SK-N-SH (cell line): ENCODE results near the gene ELMO1. TPM values are rescaled to one million over a fixed set of nuclear protein-coding genes. Genes with fewer than 3 reads are reported as not detected.

Experiments used
- polyA plus RNA-seq, 3 experiments: library from polyadenylated mRNA; depleted of rRNA; stranded (reverse); fragments of >200 nt; gene quantifications; 2 replicates each; pipeline ENCODE4 v1.2.3, GENCODE V29; 2012
- small RNA-seq, 7 experiments: library from RNA; depleted of rRNA; stranded (forward); fragments of <200 nt; gene quantifications; one replicate each; pipeline ENCODE3, GENCODE V24; 2012

The ELMO1 gene
- polyA plus RNA-seq, 1 of the 3 experiments (the other 2 are of a cell fraction): 0.64 TPM

Small RNA genes within 50 kb of the gene (small RNA-seq; reads per million reads assigned to genes)
- gene MIR1200 (0 reads per million in 7 experiments), gene RF00019 (0 reads per million in 7 experiments), gene RF00432 (0 to 1.0 (median 0) reads per million in 7 experiments), gene RNU6-565P (0 reads per million in 7 experiments)

Other genes starting within 250 kb of the ELMO1 start
- not detected in 2 replicates for gene GPR141, start 234.9 kb upstream of the ELMO1 start, polyA plus RNA-seq (2012; rRNA removed)